Epidermal melanocyte (primary cell): ENCODE measurements around the gene NECTIN4.
A peak's percentile ranks its signal among the peaks of the same experiment; 100 is the strongest.

Experiments used
- DNase-seq: peaks from one replicate; pipeline ENCODE4 v3.0.0; 2011; ENCODE audit warnings: low spot score; ENCODE audit not compliant: insufficient read length

The NECTIN4 gene

DNA sequence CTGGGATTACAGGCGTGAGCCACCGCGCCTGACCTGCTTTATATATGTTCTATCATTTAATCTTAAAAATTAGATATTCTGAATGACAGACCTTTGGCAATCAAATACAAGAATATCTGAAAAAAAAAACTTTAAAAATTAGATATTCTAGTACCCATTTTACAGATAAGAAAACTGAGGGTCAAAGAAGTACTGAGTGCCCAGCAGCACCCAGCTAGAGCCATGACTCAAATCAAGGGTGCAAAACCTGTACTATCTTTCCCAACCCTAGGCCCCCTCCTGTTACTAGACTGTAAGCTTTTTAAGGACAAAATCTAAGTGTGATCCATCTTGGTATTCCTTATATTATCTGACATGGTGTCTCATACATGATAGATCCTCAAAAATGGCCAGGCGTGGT lies 27.9 kb downstream of the NECTIN4 start:
- DNase-seq: no peak

DNA sequence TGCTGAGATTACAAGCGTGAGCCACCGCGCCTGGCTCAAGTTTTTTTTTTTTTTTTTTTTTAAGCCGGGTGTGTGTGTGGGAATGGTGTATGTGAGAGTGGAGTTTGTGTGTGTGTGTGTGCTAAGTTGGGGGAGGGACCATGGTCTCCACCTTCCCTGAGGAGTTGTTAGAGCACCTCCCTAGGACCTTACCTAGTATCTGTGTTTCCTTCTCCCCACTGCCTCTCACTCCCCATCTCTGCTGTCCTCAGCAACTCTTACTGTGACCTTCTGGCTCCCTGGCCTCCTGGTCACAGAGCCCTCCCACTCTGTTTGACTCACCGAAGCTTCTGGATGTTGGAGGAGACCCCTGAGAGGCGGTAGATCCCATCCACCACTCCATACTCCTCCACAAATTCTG lies 30.1 kb downstream of the NECTIN4 start:
- DNase-seq: no peak

DNA sequence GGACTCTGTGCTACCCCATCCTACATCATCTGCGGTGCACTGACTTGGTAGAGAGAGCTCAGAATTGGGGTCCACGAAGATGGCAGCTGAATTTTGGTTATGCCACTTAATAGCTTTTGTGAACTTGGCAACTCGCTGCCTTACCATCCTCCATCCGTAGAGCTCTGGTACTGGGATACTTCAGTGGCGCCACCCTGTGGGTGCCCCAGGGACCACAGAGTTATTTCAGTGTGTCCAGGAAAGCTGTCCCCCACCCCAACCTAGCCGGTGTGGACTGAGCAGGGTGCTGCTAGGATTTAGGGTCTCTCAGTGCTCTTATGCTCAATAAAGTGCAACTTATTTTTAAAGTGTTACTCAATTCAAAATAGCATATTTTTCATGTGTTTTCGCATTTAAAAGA lies 34.6 kb downstream of the NECTIN4 start:
- DNase-seq: no peak

DNA sequence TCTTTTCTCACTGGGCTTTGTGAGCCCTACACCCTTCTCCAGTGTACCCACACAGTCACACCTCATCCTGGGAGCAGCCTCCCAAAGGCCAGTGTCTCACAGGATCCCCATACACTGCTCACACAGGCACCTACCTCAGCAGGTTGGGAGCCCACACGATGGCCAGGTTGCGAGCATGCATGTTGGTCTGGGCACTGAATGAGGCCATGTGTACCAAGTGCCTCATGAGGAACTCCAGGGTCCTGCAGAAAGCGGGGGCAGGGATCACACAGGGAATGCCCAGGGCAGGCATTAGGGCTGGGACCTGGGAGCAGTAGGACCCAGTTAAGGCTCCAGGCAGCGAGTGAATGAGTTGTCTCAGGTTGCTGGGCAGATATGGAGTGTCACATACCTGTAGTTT lies 35.1 kb downstream of the NECTIN4 start:
- no peak for DNase-seq

DNA sequence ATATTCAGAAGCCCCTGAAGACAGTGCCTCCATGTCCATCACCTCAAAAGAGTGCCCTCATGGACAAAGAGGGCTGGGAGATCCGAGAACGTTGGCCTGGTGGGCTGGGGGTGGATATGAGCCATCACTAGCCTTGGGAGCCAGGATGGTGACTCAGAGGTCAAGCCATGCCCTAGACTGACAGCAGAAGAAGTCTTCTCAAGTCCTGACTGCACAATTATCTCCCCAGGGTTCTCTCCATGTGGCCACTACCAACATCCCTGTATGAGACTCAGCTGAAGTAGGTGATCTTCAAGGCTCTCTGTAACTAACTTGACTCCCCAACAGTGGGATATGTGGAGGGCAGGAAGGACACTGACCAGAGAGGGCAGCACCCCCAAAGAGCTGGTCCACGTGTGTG lies 36.5 kb downstream of the NECTIN4 start:
- DNase-seq: no peak

DNA sequence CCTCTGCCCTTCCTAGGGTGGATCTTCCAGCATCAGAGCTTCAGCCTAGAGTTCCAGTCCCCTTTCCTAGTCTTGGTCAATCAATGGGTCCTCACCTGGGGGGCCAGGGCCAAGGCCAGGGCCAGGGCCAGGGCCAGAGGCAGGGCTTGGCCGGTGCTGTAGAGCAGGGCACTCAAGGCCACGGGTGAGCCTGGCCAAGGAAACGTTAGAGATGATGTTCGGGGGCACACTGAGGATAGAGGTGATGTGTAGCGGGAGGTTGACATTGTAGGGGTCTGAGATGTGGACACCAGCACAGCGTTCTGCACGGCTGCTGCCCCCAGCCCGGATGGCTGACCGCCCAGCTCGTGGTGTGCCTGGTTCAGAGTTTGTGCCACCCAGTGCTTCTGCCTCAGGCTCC lies 38.1 kb downstream of the NECTIN4 start:
- DNase-seq: no peak

DNA sequence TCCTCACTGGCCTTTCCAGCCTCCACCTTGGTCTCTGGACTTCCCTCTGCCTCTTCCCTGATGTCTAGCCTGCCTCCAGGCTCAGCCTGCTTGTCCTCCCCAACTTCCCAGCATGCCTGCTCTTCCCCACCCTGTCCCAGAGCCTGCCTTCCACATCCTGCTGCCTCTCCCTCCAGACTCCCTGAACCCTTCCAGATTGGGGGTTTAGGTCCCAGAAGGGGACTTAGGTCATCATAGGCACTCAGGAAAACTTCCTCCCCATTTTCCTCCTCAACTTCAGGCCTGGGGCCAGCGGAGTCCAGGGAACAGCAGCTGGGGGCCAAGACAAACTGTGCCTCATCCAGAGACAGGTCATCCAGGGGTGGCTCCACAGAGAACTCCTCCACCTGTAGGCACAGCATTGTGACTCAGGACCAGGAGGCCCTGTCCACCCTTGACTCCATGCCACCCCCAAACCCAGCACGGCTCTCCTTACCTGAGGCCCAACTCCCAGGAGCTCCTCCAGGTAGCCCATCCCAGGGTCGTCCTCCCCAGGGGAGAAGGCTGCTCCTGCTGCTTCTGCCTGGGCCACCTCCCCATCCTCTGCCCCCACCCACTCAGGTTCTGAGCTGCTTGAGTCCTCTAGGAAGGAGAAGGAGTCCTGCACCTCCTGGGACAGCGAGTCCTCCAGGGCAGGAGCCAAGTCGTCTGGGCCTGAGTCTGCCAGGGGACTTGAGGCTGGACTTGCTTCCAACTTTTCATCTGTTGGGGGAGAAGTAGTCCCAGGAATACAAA lies 40.2 kb downstream of the NECTIN4 start:
- DNase-seq: peak; percentile 4

DNA sequence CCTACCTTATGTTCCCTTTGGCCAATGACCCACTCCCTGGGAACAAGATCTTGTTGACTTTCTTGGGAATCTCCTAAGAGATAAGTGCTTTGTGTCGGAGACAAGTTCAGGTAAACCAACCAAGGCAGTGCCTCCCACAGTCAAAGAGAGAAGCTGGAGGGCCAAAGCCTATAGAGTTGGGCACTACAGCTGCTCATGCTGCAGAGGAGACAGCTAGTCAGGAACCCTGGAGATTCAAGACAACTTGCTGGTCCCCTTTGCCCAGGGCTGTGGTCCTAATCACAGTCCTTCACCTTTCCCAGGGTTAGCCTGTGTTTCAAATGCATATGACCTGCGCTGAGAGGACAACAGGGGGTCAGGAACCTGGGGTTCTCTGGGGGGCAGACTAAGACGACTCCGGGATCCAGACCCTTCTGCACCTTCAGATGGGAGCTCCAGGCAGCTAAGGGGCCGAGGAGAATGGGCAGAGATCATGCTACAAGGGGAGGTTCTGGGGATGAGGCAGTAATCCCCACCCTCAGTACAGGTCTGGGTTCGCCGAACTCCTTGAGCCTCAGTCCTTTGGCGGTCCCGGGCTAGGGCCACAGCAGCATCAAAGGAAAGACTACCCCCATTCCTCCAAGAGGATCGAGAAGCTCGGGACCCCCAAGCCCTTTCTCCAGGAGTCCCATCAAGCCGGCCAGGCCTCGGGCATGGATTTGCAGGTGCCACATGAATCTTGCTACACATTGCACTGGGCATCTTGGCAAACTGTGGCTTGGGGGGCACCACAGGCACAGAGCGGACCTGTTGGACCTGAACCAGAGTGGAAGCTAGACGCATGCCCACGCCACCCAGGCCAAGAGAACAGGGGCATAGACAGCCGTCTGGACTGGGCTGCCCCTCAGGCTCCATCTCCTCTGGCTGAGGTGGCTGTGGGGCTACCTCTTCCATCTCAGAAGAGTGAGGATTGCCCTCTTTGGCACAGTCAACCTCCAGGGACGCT lies 41.6 kb downstream of the NECTIN4 start:
- DNase-seq: peak; percentile 1

DNA sequence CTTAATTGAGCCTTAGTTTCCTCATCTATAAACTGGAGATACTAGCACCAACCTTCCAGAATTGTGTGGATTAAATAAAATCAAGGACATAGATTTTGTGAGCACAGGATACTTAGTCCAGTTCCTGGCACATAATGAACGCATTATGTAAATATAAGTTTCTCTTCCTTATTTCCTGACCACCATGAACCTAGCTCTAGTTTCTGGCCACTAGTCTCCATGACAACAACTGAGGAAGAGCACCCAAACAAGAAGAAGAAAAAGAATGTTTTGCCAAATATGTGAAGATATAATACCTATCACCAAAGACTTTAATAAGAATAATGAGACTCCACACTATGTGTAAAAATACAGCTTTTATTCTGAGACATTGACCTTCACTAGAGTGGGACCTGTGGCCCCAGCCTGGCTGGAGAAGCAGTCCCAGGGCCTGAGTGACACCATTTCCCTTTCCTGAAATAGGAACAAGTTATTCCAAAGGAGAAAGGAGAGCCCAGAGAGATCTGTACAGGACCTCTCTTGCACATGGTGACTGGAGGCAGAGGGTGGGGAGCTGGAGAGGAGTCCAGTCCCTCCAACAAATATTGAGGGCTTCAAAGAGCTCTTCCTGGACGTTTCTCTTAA lies 42.6 kb downstream of the NECTIN4 start:
- no peak for DNase-seq

DNA sequence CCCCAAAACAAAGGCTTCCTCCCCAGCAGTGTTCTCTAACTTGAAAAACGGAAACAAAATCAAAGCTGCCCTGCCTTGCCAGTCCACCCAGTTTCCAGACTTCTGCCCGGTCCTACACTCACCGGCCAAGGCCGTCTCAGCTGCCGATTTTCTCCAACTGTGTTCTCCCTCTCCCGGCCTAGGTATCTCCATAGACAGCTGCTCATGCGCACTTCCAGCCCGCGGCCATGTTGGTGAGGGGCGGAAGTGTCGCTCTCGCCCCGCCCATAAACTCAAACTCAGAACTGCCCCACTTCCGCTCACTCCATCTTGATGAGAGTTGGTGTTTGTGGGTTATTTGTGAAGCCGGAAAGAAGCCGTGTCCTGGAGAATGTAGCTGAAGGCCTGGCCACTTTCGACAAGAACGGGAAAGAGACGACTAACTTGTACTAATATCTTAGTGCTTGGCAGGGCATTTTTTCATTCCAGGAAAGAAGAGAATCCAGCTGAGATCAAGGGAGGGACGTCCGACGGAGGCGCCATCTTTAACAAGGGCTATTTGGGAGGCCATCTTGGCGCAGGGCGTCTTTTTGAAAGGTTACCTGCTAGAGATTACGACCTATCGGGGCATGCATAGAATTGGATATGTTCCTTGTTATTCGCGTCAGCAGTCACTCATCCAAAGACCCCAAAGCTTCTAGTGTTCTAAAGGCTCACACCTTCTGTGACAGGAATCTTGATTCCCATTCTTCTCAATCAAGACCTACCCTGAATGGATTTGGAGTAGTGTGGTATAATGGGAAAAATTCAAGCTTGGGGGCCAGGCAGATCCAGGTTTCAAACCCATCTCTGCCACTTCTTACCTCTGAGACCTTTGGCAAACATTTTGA lies 43.4 kb downstream of the NECTIN4 start, which contains the start of gene USF1:
Gene USF1, minus strand, starts transcription at position 242 of the 869 bp plus-strand sequence. CDS start 2,702 bp downstream, outside the sequence.
- peak; percentile 98 for DNase-seq

DNA sequence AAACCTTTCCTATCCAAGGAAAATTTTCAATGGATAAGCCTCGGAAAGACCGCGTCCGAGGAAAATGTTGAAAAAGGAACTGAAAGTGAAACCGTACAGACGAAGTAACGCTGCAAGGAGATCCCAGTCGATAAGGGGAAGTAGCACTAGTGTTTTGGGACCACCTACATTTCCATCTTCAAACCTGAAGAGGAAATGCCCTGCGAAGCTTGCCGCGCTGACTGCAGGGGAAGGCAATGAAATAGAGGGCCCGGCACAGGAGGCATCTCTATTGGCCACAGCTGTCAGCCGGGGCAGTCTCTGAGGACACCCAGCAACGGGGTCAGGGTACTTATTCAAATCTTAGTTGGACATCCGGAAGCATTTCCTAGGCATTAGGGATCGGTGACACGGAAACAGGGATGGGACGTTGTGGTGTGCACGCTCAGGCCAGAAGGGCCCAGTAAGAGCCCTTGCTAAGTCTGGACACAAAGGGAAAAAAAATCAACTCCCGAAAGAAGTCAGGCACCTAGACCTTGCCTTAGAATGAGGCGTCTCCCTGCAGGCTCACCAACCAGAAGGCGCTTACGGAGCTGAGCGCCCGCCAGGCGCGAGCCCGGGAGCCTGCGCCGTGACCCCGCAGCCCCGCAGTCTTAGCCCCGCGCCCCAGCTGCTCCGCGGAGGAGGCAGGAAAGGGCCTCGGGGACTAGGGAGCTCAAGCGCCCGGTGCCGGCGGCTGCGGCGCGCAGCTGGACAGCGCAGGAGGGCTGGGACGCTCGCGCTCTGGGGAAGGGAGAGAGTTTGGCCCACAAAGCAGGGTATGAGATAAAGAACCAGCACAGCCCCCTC lies 44.2 kb downstream of the NECTIN4 start:
- DNase-seq: peak; percentile 74

DNA sequence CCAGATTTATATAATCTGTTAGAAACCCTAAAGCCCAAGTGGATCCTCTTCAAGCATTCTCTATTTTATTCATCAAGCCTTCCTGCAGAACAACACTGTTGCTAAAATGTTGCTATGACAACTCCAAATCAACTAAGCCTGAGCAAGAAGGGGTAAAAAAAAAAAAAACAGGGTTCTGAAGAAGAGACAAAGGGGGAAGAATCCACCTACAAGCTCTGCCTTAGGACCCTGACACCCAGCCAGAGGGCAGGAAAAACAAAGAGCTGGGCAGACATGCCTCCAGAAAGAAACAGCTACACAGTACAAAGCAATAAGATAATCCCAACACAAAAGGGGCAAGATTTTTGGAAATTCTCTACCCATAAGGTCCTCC lies 44.8 kb downstream of the NECTIN4 start:
- no peak for DNase-seq

DNA sequence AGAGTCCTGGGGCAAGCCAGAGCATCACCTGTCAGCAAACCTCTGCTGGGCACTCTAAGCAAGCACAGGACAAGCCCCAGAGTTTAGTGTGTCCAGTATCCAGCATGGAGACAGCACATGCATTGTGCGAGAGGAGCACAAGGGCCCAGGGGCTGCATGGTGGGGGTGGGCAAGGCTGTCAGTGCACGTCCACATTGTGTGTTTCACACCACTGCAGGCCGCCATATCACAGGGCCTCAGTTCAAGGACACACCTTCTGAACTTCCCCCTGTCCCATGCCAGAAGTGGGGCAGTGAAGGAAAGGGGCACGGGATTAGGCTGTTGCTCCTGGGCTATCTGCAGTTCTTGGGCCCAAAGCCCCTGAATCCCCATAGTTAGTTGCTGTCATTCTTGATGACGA lies 49.8 kb downstream of the NECTIN4 start:
- DNase-seq: no peak

DNA sequence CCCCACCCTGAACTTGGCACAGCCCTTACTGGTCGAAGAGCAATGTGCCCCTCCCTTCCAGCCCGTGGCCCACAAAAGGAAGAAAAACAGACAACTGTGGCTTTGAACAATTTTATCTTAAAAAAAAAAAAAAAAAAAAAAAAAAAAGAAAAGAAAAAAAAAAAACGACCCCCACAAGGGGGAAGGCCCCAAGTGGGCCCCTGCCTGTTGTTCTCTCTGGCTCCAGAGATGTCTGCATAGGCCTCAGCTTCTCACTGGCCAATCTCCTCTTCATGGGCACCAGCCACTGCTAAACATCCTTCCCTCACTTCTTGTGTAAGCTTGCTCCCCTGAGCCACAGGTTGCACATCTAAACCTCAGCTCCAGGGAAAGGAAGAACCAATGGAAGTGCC lies 50.2 kb downstream of the NECTIN4 start:
- DNase-seq: no peak

DNA sequence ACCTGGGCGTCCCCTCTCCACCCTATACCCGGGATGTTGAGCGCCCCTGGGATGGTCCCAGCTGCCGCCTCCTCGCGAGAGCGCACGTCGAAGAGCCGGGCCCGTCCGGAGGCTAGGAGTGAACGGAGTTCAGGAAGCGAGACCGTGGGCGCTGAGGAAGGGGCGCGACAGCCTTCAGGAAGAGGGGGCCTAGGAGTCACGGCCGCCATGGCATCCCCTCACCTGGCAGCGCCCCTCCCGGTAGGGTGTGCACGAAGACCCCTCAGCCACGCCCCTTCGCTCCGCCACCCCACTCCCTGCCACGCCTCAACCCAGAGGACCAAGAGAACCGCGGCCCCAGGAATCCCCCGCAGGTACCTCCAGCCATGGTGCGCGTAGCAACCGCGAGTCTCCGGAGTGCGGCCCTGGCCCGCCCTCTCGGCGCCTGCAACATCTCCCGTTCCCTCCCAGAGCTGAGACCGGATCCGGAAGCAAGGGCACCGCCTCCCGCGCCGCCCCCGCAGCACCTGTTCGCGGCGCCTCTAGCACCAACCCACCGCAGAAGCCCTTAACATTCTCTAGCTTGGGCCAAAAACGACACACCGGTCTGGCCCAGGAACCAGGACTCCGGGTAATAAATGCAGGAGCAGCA lies 50.7 kb downstream of the NECTIN4 start, which contains the start of gene TSTD1:
Gene TSTD1, minus strand, starts transcription at position 442 of the 631 bp plus-strand sequence. Its CDS starts 75 bp downstream, at position 367.
- DNase-seq: no peak

DNA sequence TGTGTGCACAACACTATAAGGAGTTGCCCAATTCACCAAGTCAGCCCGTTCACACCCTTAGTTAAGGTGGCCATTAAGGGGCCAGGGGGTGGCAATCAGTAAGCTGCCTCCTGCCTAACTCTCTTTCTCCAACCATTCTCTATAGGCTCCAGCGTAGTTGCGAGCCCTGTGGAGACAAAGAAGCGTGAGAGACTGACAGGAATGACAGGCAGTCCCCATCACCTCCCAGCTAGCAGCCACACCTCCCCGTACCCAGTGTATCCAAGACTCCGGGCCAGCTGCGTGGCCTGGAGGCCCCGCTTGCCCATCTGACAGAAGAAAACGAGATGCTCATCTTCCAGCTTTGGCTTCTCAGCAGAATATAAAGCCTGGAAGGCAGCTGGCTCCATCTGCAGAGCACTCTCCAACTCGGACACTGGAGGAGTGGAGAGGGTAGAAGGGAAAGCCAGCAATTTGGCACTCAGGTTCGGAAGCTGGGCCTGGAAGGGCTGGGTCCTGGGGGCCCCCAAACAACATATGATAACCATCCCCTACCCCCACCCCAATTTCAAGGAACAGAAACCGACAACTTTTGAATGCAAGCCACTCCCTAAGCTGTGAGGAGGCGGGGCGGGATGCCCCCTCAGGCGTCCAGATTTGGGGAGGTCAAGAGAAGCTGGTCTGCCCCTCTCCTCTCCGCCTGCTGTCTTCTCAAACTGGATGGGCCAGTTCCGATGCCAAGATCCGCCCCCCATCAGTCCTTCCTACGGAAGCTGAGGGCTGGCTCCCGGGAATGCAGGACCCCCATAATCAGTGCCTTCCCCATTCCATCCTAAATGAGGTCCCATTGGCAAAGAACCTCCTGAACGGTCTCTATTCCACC lies 51.5 kb downstream of the NECTIN4 start:
- DNase-seq: no peak

DNA sequence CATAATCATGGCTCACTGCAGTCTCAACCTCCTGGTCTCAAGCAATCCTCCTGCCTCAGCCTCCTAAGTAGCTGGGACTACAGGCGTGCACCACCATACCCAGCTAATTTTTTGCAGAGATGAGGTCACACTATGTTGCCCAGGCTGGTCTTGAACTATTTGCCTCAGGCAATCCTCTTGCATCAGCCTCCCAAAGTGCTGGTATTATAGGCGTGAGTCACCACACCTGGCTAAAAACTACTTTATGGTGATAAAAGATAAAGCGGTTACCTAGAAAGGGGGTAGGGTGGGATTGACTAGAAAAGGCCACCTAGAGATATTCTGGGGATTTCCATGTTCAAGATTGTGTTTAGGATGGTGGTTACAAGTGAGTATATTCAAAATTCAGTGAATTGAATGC lies 55.6 kb downstream of the NECTIN4 start:
- peak; percentile 14 for DNase-seq

DNA sequence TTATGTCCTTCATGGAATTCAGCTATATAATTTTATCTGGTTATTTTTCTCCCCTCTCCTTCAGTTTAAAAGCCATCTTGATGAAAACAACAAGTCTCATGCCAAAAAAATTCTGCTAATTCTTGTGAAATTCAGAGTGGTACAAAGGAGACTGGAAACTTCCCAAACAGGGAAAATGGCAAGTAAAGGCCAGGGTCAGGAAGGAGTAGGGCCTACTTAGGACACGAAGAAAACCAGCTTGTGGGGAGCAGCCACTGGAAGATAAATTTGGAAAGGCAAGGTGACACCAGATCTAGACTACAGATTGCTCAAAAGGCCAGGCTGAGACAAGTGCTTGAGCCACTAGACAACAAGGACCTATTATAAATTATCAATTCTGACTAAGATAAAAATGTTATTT lies 56.9 kb downstream of the NECTIN4 start:
- DNase-seq: peak; percentile 17
